H1 (cell line): ENCODE data around the gene KCNK2. TPM values are rescaled to one million over a fixed set of nuclear protein-coding genes. Genes with fewer than 3 reads are reported as not detected.

ENCODE experiments used
- CTCF ChIA-PET: fragments of 300-600 bp; sonication (Branson Sonifier 250); formaldehyde crosslinking; loops from one replicate; lab custom pipeline; 2021; ENCODE audit not compliant: partially characterized antibody; lab: Charles Lee
- POLR2A ChIA-PET: fragments of 300-600 bp; sonication (Branson Sonifier 250); formaldehyde crosslinking; loops from one replicate; lab custom pipeline; 2021; ENCODE audit warnings: inconsistent platforms; ENCODE audit not compliant: partially characterized antibody; lab: Charles Lee
- DNase-seq, 2 experiments: peaks; one replicate each; pipeline versions ENCODE4 v3.0.0 to v3.0.0-alpha.2; 2010 to 2022; ENCODE audit warnings: low spot score in 2 of 2, low read depth in 1 of 2, mixed read lengths in 1 of 2
- FAIRE-seq: peaks from 2 replicates; lab custom pipeline; 2011; peaks lifted over from hg19 to GRCh38; lab: Jason Lieb, UNC
- H2AFZ ChIP-seq: 2 replicates; pipeline ENCODE4 v1.8.1; 2012; ENCODE audit warnings: low read length, inconsistent platforms
- H2AK5ac ChIP-seq: 2 replicates; pipeline ENCODE4 v1.6.1; 2013; ENCODE audit warnings: low read depth, low read length
- H2BK120ac ChIP-seq: replicated peaks from 2 replicates; pipeline ENCODE3; 2013; ENCODE audit warnings: low read depth, low read length, inconsistent platforms
- H2BK12ac ChIP-seq: 2 replicates; pipeline ENCODE4 v1.6.1; 2013; ENCODE audit warnings: low read depth, low read length
- H2BK15ac ChIP-seq: 2 replicates; pipeline ENCODE4 v1.6.1; 2013; ENCODE audit warnings: low read length
- H2BK20ac ChIP-seq: 2 replicates; pipeline ENCODE4 v1.6.1; 2013; ENCODE audit warnings: low read length
- H2BK5ac ChIP-seq: 2 replicates; pipeline ENCODE4 v1.6.1; 2013; ENCODE audit warnings: low read depth, low read length
- H3K14ac ChIP-seq: 2 replicates; pipeline ENCODE4 v1.6.1; 2013; ENCODE audit warnings: inconsistent platforms; ENCODE audit not compliant: insufficient read length
- H3K18ac ChIP-seq: 2 replicates; pipeline ENCODE4 v1.6.1; 2013; ENCODE audit warnings: low read length; ENCODE audit errors: extremely low read depth
- H3K23ac ChIP-seq: 2 replicates; pipeline ENCODE4 v1.6.1; 2013; ENCODE audit warnings: inconsistent platforms; ENCODE audit not compliant: insufficient read length
- H3K23me2 ChIP-seq: 2 replicates; pipeline ENCODE4 v1.6.1; 2013; ENCODE audit warnings: low read depth, low read length
- H3K27ac ChIP-seq: 2 replicates; pipeline ENCODE4 v1.6.1; 2011; ENCODE audit warnings: low read depth, low read length, inconsistent platforms
- H3K27me3 ChIP-seq, 4 experiments: replicated peaks in 1 of 4; 1 replicate in 1 of 4; 2 replicates in 3 of 4; pipeline versions ENCODE4 v1.6.1 to v1.8.1; 2011 to 2013; ENCODE audit warnings: low read length in 3 of 4, mild to moderate bottlenecking in 3 of 4, inconsistent platforms in 2 of 4, mixed read lengths in 2 of 4, moderate library complexity in 1 of 4; ENCODE audit not compliant: control insufficient read depth in 3 of 4, insufficient read depth in 3 of 4; ENCODE audit errors: extremely low read depth in 1 of 4
- H3K36me3 ChIP-seq, 4 experiments: 2 replicates each; pipeline versions ENCODE4 v1.6.1 to v1.8.1; 2011 to 2013; ENCODE audit warnings: mild to moderate bottlenecking in 4 of 4, low read length in 3 of 4, moderate library complexity in 2 of 4, control low read depth in 1 of 4, inconsistent platforms in 1 of 4; ENCODE audit not compliant: insufficient read depth in 4 of 4, control insufficient read depth in 2 of 4
- H3K4ac ChIP-seq: replicated peaks from 2 replicates; pipeline ENCODE3; 2013; ENCODE audit warnings: low read length, low read depth, mixed read lengths, inconsistent platforms; ENCODE audit not compliant: insufficient read length
- H3K4me1 ChIP-seq, 4 experiments: replicated peaks in 1 of 4; 1 replicate in 1 of 4; 2 replicates in 3 of 4; pipeline versions ENCODE4 v1.6.1 to v1.8.1; 2011 to 2013; ENCODE audit warnings: low read length in 3 of 4, inconsistent platforms in 2 of 4, mixed read lengths in 1 of 4; ENCODE audit not compliant: insufficient read depth in 4 of 4, control insufficient read depth in 3 of 4
- H3K4me2 ChIP-seq, 2 experiments: 2 replicates each; pipeline versions ENCODE4 v1.6.1 to v1.8.1; 2011 to 2013; ENCODE audit warnings: low read depth in 2 of 2, low read length in 2 of 2, control low read depth in 1 of 2, inconsistent platforms in 1 of 2, mild to moderate bottlenecking in 1 of 2; ENCODE audit not compliant: insufficient read depth in 1 of 2
- H3K4me3 ChIP-seq, 4 experiments: fragments of 200-600, 300-600 bp in 1 of 4; sonication (generic), shearing (Covaris generic), sonication (Bioruptor Twin) in 1 of 4; 2 replicates each; pipeline versions ENCODE4 v1.5.1 to v1.8.1; 2011 to 2016; ENCODE audit warnings: low read length in 4 of 4, low read depth in 3 of 4, control low read depth in 2 of 4, inconsistent platforms in 2 of 4, mild to moderate bottlenecking in 2 of 4, mixed read lengths in 1 of 4, moderate library complexity in 1 of 4; ENCODE audit not compliant: insufficient read depth in 2 of 4; ENCODE audit errors: extremely low read depth in 1 of 4
- H3K56ac ChIP-seq: replicated peaks from 2 replicates; pipeline ENCODE3; 2013; ENCODE audit warnings: low read depth, mild to moderate bottlenecking, mixed read lengths, low read length, inconsistent platforms; ENCODE audit not compliant: insufficient read length
- H3K79me1 ChIP-seq: 2 replicates; pipeline ENCODE4 v1.6.1; 2013; ENCODE audit warnings: low read depth, low read length, control low read depth
- H3K79me2 ChIP-seq, 2 experiments: 2 replicates each; pipeline versions ENCODE4 v1.6.1 to v1.8.1; 2012 to 2013; ENCODE audit warnings: low read length in 2 of 2, mild to moderate bottlenecking in 2 of 2, inconsistent platforms in 1 of 2; ENCODE audit not compliant: insufficient read depth in 2 of 2, control insufficient read depth in 1 of 2
- H3K9ac ChIP-seq, 4 experiments: replicated peaks in 1 of 4; 1 replicate in 1 of 4; 2 replicates in 3 of 4; pipeline versions ENCODE4 v1.6.1 to v1.8.1; 2011 to 2013; ENCODE audit warnings: low read depth in 3 of 4, low read length in 3 of 4, control low read depth in 2 of 4, mild to moderate bottlenecking in 2 of 4, moderate library complexity in 2 of 4, inconsistent platforms in 1 of 4; ENCODE audit errors: extremely low read depth in 1 of 4
- H3K9me3 ChIP-seq, 2 experiments: 2 replicates each; pipeline versions ENCODE4 v1.6.1 to v1.8.1; 2012 to 2013; ENCODE audit warnings: mild to moderate bottlenecking in 2 of 2, moderate library complexity in 2 of 2, control low read depth in 1 of 2, inconsistent platforms in 1 of 2, low read depth in 1 of 2, low read length in 1 of 2, mixed read lengths in 1 of 2; ENCODE audit not compliant: insufficient read depth in 2 of 2
- H4K20me1 ChIP-seq, 2 experiments: replicated peaks in 1 of 2; 2 replicates each; pipeline versions ENCODE3 to v1.8.1; 2011 to 2013; ENCODE audit warnings: inconsistent platforms in 2 of 2, low read length in 2 of 2, mild to moderate bottlenecking in 1 of 2; ENCODE audit not compliant: insufficient read depth in 2 of 2, control insufficient read depth in 1 of 2
- H4K5ac ChIP-seq: 2 replicates; pipeline ENCODE4 v1.6.1; 2013; ENCODE audit warnings: low read length, low read depth, mixed read lengths, inconsistent platforms; ENCODE audit not compliant: insufficient read length
- H4K8ac ChIP-seq: 2 replicates; pipeline ENCODE4 v1.8.0; 2013; ENCODE audit warnings: mild to moderate bottlenecking, moderate library complexity, low read length, inconsistent platforms; ENCODE audit not compliant: insufficient read depth; ENCODE audit errors: extremely low read depth
- H4K91ac ChIP-seq: replicated peaks from 2 replicates; pipeline ENCODE3; 2013; ENCODE audit warnings: low read length, mixed read lengths, inconsistent platforms; ENCODE audit not compliant: insufficient read length
- ASH2L ChIP-seq: fragments of 200-600, 300-600 bp; sonication (generic); IDR thresholded peaks from one replicate; pipeline ENCODE4 v1.7.1; 2017; ENCODE audit warnings: low read length
- EZH2 ChIP-seq: fragments of 200-600 bp; sonication (generic); IDR thresholded peaks from 2 replicates; pipeline ENCODE4 v1.7.1; 2012; ENCODE audit warnings: low read depth, mild to moderate bottlenecking, moderate library complexity, low read length, inconsistent platforms; ENCODE audit not compliant: severe bottlenecking
- HDAC6 ChIP-seq: IDR thresholded peaks from one replicate; pipeline ENCODE4 v1.7.1; 2012; ENCODE audit warnings: low read depth, mild to moderate bottlenecking, inconsistent platforms, low read length, moderate library complexity
- KDM4A ChIP-seq: IDR thresholded peaks from one replicate; pipeline ENCODE4 v1.7.1; 2012; ENCODE audit warnings: low read depth, mild to moderate bottlenecking, moderate library complexity, low read length, inconsistent platforms; ENCODE audit not compliant: severe bottlenecking
- POLR2AphosphoS5 ChIP-seq: IDR thresholded peaks from 2 replicates; pipeline ENCODE4 v1.6.1; 2011; ENCODE audit warnings: low read depth, low read length
- SUZ12 ChIP-seq: fragments of 200-600 bp; sonication (generic); IDR thresholded peaks from 2 replicates; pipeline ENCODE4 v1.6.1; 2012; ENCODE audit warnings: mild to moderate bottlenecking, inconsistent platforms, low read length, moderate library complexity, mixed read lengths
- TEAD4 ChIP-seq: IDR thresholded peaks from 2 replicates; pipeline ENCODE4 v1.6.1; 2012; ENCODE audit warnings: low read depth, low read length, inconsistent platforms, mixed read lengths
- WGBS, 2 experiments: shearing (Covaris generic) in 1 of 2; methylation state at CpG; one replicate each; pipeline versions ENCODE4 v1.1.6 to v1.1.7; 2013 to 2015; ENCODE audit warnings: low lambda C conversion rate in 2 of 2, mixed read lengths in 2 of 2, inconsistent platforms in 1 of 2, low coverage in 1 of 2, missing lambda C conversion rate in 1 of 2; ENCODE audit not compliant: insufficient replicate concordance in 2 of 2, insufficient coverage in 1 of 2, insufficient read length in 1 of 2; ENCODE audit errors: extremely low coverage in 1 of 2, missing lambda C conversion rate in 1 of 2; 5-methylcytosine and 5-hydroxymethylcytosine counted together
- polyA plus RNA-seq, 7 experiments: library from polyadenylated mRNA; depleted of rRNA in 3 of 7; stranded (reverse) in 5 of 7; unstranded in 2 of 7; fragments of >200 nt in 5 of 7; fragments of 200-250 nt in 2 of 7; gene quantifications; 1 replicate in 5 of 7; 2 replicates in 1 of 7; 4 replicates in 1 of 7; pipeline versions ENCODE4 v1.2.1 to v1.2.3, GENCODE V29; 2011 to 2013; ENCODE audit warnings: missing spikeins in 2 of 7, mixed read lengths in 2 of 7
- total RNA-seq: library from RNA; stranded (reverse); fragmentation: NEBNext Ultra II Directional; extraction: Animal tissue kit (Norgen Biotek cat#: 25700); gene quantifications from 2 replicates; pipeline ENCODE4 v1.2.1, GENCODE V29; 2021
- TF ChIP-seq, protein P1 (sequence below): IDR thresholded peaks from 2 replicates; pipeline ENCODE4 v1.6.1; 2012; ENCODE audit warnings: inconsistent platforms

KCNK2 gene
- total and polyA plus RNA-seq, 2 of the 8 experiments (the other 6 are each of a cell fraction or from before 2014, with no cell fraction given) = 0.59 to 1.2 TPM

GRCh38 chr1:215081661-215082531, 641 bp upstream of the KCNK2 start:
- WGBS, 2 experiments = 2% methylated on average over 36 of the region's 44 CpGs; no CpG with 5 or more reads in 1 of the 2 experiments
- no peak overlapping the region for H2BK5ac ChIP-seq
- H4K20me1 ChIP-seq = peaks cover 0 to 3% of the 10 kb centered on the region in 2 experiments
- no peak overlapping the region for H4K91ac ChIP-seq
- H2AK5ac ChIP-seq = no peak overlapping the region
- no peak overlapping the region for H2BK15ac ChIP-seq
- H3K9me3 ChIP-seq = no peaks in the 10 kb centered on the region
- no peak overlapping the region for H3K4ac ChIP-seq
- no peak overlapping the region for H3K27ac ChIP-seq
- no peak overlapping the region for H2BK20ac ChIP-seq
- H3K14ac ChIP-seq = no peak overlapping the region
- POLR2A ChIA-PET = interaction anchor here (1.4 kb wide), 1 partner anchor 485 kb away, joined by 3 read pairs; the partner anchor contains the start of gene KCTD3
- H3K23ac ChIP-seq = no peak overlapping the region
- no peak for TF ChIP-seq HDAC6
- TF ChIP-seq SUZ12 = peak; percentile 59; the same call in 1 of the 2 replicates
- peak; percentile 67 for TF ChIP-seq EZH2
- peak; percentile 52 for TF ChIP-seq ASH2L
- 0 out of 2 replicates have a peak, but pooled peaks have one; percentile 46 for TF ChIP-seq POLR2AphosphoS5
- peak; percentile 3 for TF ChIP-seq KDM4A
- no peak for TF ChIP-seq TEAD4
- TF ChIP-seq, protein P1, sequence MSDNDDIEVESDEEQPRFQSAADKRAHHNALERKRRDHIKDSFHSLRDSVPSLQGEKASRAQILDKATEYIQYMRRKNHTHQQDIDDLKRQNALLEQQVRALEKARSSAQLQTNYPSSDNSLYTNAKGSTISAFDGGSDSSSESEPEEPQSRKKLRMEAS = 0 out of 2 replicates have a peak, but pooled peaks have one; percentile 9
- H3K27me3 ChIP-seq = peaks cover 26 to 65% (median 49%) of the 10 kb centered on the region in 4 experiments
- H3K23me2 ChIP-seq = peaks cover 18% of the 10 kb centered on the region
- H4K8ac ChIP-seq = peak overlapping the region; percentile 36
- DNase-seq (peak in 1 of 2 experiments; percentile 61), FAIRE-seq (peak; percentile 7)
- H3K79me1 ChIP-seq = no peaks in the 10 kb centered on the region
- H3K4me2 ChIP-seq = peak overlapping the region; percentile 91 to 96
- H3K56ac ChIP-seq = no peak overlapping the region
- CTCF ChIA-PET = no interaction called here
- no peak overlapping the region for H2AFZ ChIP-seq
- H2BK120ac ChIP-seq = no peak overlapping the region
- H2BK12ac ChIP-seq = no peak overlapping the region
- H3K79me2 ChIP-seq = no peaks in the 10 kb centered on the region
- H4K5ac ChIP-seq = no peak overlapping the region
- no peak overlapping the region for H3K18ac ChIP-seq
- peak overlapping the region; percentile 44 to 60 (median 46); a peak in 7 of 8 replicates for H3K4me3 ChIP-seq
- H3K4me1 ChIP-seq = peaks cover 0 to 9% (median 0%) of the 10 kb centered on the region in 4 experiments; a peak in 3 of 7 replicates
- H3K36me3 ChIP-seq = no peaks in the 10 kb centered on the region
- no peak overlapping the region for H3K9ac ChIP-seq
